IPS DF 6.9 (cell line): ENCODE measurements around the gene SPATS1.
"Not testable (repeated sequence)": the region's sequence is repeated elsewhere in the genome, so short reads cannot be mapped to it uniquely, and the experiment has no call there.

Experiments used
- DNase-seq: peaks from one replicate; pipeline ENCODE4 v3.0.0-alpha.2; 2013; ENCODE audit warnings: low read depth, low spot score
- H3K27ac ChIP-seq: one replicate; pipeline ENCODE4 v1.5.1; 2013; ENCODE audit warnings: low read length, control low read depth
- H3K27me3 ChIP-seq: 2 replicates; pipeline ENCODE4 v1.6.1; 2013; ENCODE audit warnings: mild to moderate bottlenecking, low read length; ENCODE audit not compliant: control insufficient read depth, insufficient read depth
- H3K36me3 ChIP-seq: 2 replicates; pipeline ENCODE4 v1.6.1; 2013; ENCODE audit warnings: low read length; ENCODE audit not compliant: control insufficient read depth, insufficient read depth
- H3K4me1 ChIP-seq: 2 replicates; pipeline ENCODE4 v1.6.1; 2013; ENCODE audit warnings: low read length; ENCODE audit not compliant: control insufficient read depth, insufficient read depth
- H3K4me3 ChIP-seq: 2 replicates; pipeline ENCODE4 v1.5.1; 2013; ENCODE audit warnings: mild to moderate bottlenecking, low read length
- H3K9me3 ChIP-seq: 2 replicates; pipeline ENCODE4 v1.6.1; 2013; ENCODE audit warnings: low read length, inconsistent platforms; ENCODE audit not compliant: control insufficient read depth, insufficient read depth
- WGBS: extraction: QIAGEN DNeasy Blood & Tissue Kit; methylation state at CpG from one replicate; pipeline ENCODE4 v1.1.7; 2013; ENCODE audit warnings: mixed read lengths, missing lambda C conversion rate; ENCODE audit not compliant: insufficient read length, insufficient coverage; 5-methylcytosine and 5-hydroxymethylcytosine counted together

Gene SPATS1

GRCh38 chr6:44327760-44328159 lies 14.7 kb upstream of the SPATS1 start:
- H3K27ac ChIP-seq, result no peak overlapping the region
- no peaks in the 10 kb centered on the region for H3K9me3 ChIP-seq
- H3K36me3 ChIP-seq, result no peaks in the 10 kb centered on the region
- no peak for DNase-seq
- no CpG with 5 or more reads among the region's 2 CpGs for WGBS
- H3K27me3 ChIP-seq, result no peaks in the 10 kb centered on the region
- H3K4me3 ChIP-seq, result no peak overlapping the region
- peaks cover 4% of the 10 kb centered on the region; the same call in 1 of the 2 replicates for H3K4me1 ChIP-seq

DNA sequence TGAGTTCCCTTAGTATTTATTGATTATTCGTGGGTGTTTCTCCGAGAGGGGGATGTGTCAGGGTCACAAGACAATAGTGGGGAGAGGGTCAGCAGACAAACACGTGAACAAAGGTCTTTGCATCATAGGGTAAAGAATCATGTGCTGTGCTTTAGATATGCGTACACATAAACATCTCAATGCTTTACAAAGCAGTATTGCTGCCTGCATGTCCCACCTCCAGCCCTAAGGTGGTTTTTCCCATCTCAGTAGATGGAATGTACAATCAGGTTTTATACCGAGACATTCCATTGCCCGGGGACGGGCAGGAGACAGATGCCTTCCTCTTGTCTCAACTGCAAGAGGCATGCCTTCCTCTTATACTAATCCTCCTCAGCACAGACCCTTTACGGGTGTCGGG lies 14.2 kb upstream of the SPATS1 start:
- H3K4me3 ChIP-seq, H3K27me3 ChIP-seq, H3K4me1 ChIP-seq, DNase-seq, H3K9me3 ChIP-seq, H3K36me3 ChIP-seq, H3K27ac ChIP-seq: not testable (repeated sequence)
- no CpG with 5 or more reads among the region's 9 CpGs for WGBS

DNA sequence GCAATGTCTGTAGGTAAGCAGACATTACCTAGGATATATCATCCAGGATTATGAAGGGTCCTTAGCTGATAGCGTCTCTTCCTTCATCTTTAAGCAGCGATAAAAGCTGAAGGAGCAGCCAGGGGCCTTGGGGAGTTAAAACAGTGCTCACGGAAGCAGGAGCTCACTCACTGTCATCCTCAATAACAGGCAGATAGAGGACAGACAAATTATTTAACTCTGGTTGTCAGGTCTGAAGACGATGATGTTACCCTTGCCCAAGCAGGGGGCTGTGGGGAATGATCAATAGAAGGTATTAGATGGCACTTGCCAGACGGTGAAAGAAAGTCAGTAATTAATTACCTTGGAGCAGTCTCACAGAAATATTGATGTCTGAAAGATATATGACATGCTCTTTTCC lies 12.6 kb upstream of the SPATS1 start:
- H3K27me3 ChIP-seq, result no peaks in the 10 kb centered on the region
- H3K9me3 ChIP-seq, result no peaks in the 10 kb centered on the region
- no peak overlapping the region for H3K4me3 ChIP-seq
- H3K4me1 ChIP-seq, result peaks cover 4% of the 10 kb centered on the region; the same call in 1 of the 2 replicates
- no peak overlapping the region for H3K27ac ChIP-seq
- DNase-seq, result no peak
- WGBS, result no CpG with 5 or more reads among the region's 5 CpGs
- no peaks in the 10 kb centered on the region for H3K36me3 ChIP-seq

DNA sequence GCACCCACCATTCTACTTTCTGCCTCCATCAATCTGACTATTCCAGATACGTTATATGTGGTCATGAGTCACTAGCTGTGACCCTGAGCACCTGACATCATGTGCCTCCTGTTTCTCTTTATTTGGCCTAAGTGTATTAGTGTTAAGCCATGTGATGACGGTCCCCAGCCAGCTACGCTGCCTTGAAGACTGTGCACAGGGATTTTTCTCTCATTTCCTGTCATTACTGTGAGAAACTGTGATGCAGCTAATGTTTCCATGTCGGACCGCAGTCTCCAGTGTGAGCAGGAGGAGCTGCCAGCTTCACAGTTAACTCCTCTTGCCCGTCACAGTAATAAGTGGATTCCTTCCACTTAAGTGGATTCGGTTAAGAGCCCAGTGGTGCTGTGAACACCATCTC lies 9.9 kb upstream of the SPATS1 start:
- WGBS, result no CpG with 5 or more reads among the region's 7 CpGs
- Histone ChIP-seq H3K4me3 (no peak overlapping the region), H3K9me3 (no peaks in the 10 kb centered on the region), H3K27me3 (no peaks in the 10 kb centered on the region), H3K27ac (no peak overlapping the region), H3K4me1 (peaks cover 4% of the 10 kb centered on the region; the same call in 1 of the 2 replicates), H3K36me3 (no peaks in the 10 kb centered on the region)
- no peak for DNase-seq

- no peaks in the 10 kb centered on the region for H3K36me3 ChIP-seq
- H3K4me1 ChIP-seq, result peaks cover 2% of the 10 kb centered on the region; the same call in 1 of the 2 replicates
- no peaks in the 10 kb centered on the region for H3K27me3 ChIP-seq
- no peak overlapping the region for H3K4me3 ChIP-seq
- DNase-seq, result no peak
- H3K9me3 ChIP-seq, result no peaks in the 10 kb centered on the region
- no CpG with 5 or more reads among the region's 11 CpGs for WGBS
- no peak overlapping the region for H3K27ac ChIP-seq
These were observed 9.1 kb upstream of the SPATS1 start for GRCh38 chr6:44333273-44333919.

DNA sequence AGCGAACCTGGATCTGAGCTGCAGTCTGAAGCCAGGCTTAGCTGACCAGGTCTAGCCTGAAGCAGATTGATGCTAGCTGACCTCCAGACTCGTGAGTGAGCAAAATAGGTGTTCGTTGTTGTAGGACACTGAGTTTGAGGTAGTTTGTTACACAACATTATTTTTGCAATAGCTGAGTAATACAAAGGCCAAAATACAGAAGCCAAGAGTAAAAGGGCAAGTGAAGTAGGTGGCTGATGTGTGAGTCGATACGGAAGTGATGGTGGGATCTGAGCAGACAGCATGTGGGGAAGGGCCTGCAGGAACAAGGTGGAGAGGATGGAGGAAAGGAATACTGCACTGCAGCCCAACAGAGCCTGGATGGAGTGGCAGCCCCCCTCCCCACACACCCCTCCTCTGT lies 8.5 kb upstream of the SPATS1 start:
- Histone ChIP-seq H3K4me1 (peaks cover 2% of the 10 kb centered on the region; the same call in 1 of the 2 replicates), H3K27me3 (no peaks in the 10 kb centered on the region), H3K27ac (no peak overlapping the region), H3K4me3 (no peak overlapping the region), H3K36me3 (no peaks in the 10 kb centered on the region), H3K9me3 (no peaks in the 10 kb centered on the region)
- no peak for DNase-seq
- WGBS, result no CpG with 5 or more reads among the region's 5 CpGs

DNA sequence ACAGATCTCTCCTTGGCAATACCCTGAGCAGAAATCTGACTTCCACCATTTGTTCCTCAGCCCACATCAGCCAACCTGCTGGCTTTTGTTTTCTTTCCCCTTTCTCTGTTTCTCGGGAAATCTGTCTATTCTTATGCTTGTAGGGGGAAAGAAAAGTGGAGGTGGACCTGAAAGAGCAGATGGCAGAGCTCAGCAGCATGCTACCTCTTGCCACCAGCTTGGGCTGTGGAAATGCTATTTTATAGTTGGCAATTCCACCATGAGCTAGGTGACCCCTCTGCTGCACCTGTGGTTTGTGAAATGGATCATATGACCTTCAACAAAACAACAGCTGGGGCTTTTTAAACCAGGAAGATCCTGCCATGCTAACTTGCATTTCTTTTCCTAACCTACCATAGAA lies 6.8 kb upstream of the SPATS1 start:
- DNase-seq, result no peak

DNA sequence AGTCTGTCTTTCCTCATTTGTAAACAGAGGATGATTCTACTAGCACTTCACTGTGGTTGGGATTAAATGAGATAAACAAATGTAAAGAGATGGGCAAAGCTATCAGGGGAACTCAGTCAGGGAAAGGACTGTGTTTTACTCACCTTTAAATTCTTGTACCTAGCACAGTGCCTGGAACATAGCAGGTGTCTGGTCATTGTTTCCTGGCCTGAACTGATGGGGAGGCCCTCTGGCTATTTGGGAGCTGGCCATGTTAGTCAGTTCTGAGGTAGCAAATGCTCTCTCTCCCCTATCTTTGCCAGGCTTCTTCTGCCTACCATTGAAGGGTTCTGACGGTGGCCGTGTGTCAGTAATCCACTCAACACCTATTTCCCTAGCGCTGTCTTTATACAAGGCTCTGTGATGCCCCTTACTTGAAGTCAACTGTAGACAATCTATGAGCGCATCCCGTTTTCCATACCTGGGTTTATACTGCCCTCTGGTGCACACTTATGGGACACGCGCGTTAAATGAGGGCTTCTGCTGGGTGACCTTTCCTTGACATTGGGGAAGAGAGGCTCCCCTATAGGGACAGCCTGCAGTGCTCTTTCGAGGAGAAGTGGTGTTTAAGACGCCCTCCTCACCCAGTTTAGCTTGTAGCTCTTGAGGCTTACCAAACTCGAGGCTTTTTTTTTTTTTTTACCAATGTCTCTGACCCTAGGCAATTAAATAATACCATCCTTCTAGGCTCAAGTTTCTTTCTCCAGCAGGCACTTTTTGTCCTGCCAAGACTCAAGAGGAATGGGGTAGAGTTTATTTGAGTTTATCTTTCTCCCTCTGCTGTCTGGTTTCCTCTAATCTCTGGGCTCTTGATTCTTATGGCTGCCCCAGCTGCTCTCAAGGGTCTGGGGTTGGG lies 4.0 kb upstream of the SPATS1 start:
- WGBS, result no CpG with 5 or more reads among the region's 11 CpGs
- Histone ChIP-seq H3K27me3 (no peaks in the 10 kb centered on the region; the same call in 1 of the 2 replicates), H3K36me3 (no peaks in the 10 kb centered on the region), H3K4me1 (0 out of 2 replicates have a peak, but pooled peaks cover 2% of the 10 kb centered on the region), H3K9me3 (no peaks in the 10 kb centered on the region), H3K4me3 (no peak overlapping the region), H3K27ac (no peak overlapping the region)
- DNase-seq, result peak; percentile 60

More for the DNA sequence above, 6.8 kb upstream of the SPATS1 start:
- no peaks in the 10 kb centered on the region for H3K36me3 ChIP-seq
- no peaks in the 10 kb centered on the region for H3K4me1 ChIP-seq
- H3K4me3 ChIP-seq, result no peak overlapping the region
- WGBS, result no CpG with 5 or more reads among the region's 1 CpG
- H3K9me3 ChIP-seq, result no peaks in the 10 kb centered on the region
- H3K27me3 ChIP-seq, result no peaks in the 10 kb centered on the region
- H3K27ac ChIP-seq, result no peak overlapping the region

GRCh38 chr6:44339301-44339700 lies 3.1 kb upstream of the SPATS1 start:
- H3K27ac ChIP-seq, result no peak overlapping the region
- H3K4me3 ChIP-seq, result no peak overlapping the region
- H3K9me3 ChIP-seq, result no peaks in the 10 kb centered on the region
- 0 out of 2 replicates have a peak, but pooled peaks cover 2% of the 10 kb centered on the region for H3K4me1 ChIP-seq
- no peak for DNase-seq
- WGBS, result no CpG with 5 or more reads among the region's 5 CpGs
- no peaks in the 10 kb centered on the region for H3K36me3 ChIP-seq
- no peaks in the 10 kb centered on the region; the same call in 1 of the 2 replicates for H3K27me3 ChIP-seq

DNA sequence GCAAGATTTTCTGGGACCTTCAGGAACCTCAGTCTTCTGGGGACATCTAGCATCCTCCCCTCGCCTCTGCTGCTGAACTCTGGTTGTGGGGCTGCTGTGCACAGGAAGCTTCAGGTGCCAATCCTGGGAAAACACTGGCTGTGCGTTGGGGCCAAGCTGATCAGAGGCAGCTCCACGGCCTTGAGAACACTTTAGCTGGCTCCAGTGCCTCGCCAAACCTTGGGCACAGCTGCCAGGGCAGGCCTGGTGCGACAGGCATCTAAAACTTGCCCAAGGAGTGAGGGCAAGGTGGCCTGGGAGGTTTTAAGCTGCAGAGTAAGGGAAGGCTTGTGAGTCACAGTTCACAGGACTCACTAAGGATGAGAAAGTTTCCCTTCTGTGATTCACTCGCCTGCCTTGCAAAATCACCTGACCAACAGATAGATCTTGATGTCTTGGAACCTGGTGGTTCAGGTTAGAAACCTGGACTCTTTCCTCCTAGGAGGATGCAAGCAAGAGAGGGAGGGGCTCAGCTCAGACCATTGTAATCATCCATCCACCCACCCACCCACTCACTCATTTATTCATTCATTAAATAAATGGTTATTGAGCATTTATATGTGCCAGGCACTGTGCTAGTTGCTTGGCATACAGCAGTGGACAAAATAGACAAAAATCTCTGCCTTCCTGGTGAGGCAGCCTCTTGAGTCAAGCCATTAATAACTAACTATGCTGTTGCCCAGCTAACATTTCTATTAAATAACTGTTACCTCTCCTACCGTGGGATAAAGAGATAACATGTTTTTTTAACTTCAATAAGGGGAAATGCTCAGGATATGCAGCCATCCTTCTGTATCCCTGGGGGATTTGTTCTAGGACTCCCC lies 2.5 kb upstream of the SPATS1 start:
- DNase-seq, result no peak
- no peaks in the 10 kb centered on the region; the same call in 1 of the 2 replicates for H3K27me3 ChIP-seq
- H3K36me3 ChIP-seq, result no peaks in the 10 kb centered on the region
- H3K27ac ChIP-seq, result no peak overlapping the region
- no CpG with 5 or more reads among the region's 7 CpGs for WGBS
- H3K4me3 ChIP-seq, result no peak overlapping the region
- H3K9me3 ChIP-seq, result no peaks in the 10 kb centered on the region
- H3K4me1 ChIP-seq, result 0 out of 2 replicates have a peak, but pooled peaks cover 2% of the 10 kb centered on the region
